B cell (primary cell): ENCODE data around the gene TGFBR2. TPM values are rescaled to one million over a fixed set of nuclear protein-coding genes. Genes with fewer than 3 reads are reported as not detected.

ENCODE experiments used
- ATAC-seq: fragments of 200-7000 bp; cut with Tn5 transposase; one replicate; pipeline ENCODE4 v1.10.0; 2021; ENCODE audit warnings: low read depth, mild to moderate bottlenecking, moderate number of reproducible peaks, moderate library complexity
- CTCF ChIA-PET: fragments of 350-600 bp; sonication (Branson Sonifier 250); formaldehyde crosslinking; loops from one replicate; lab custom pipeline; 2021; ENCODE audit warnings: antibody characterized with exemption, inconsistent platforms; lab: Charles Lee
- POLR2A ChIA-PET: fragments of 350-600 bp; sonication (Branson Sonifier 250); formaldehyde crosslinking; loops from one replicate; lab custom pipeline; 2021; ENCODE audit warnings: antibody characterized with exemption; lab: Charles Lee
- DNase-seq: peaks from one replicate; pipeline ENCODE4 v3.0.0; 2013
- H2AFZ ChIP-seq: 2 replicates; pipeline ENCODE4 v1.6.1; 2012; ENCODE audit warnings: mild to moderate bottlenecking, low read depth, low read length; ENCODE audit not compliant: insufficient read depth, poor library complexity, severe bottlenecking
- H3K27ac ChIP-seq, 2 donors: 1 replicate in 1 of 2; 2 replicates in 1 of 2; pipeline ENCODE4 v1.5.1; 2012 to 2013; ENCODE audit warnings: low read length in 2 of 2, mild to moderate bottlenecking in 2 of 2, moderate library complexity in 1 of 2
- H3K27me3 ChIP-seq, 4 experiments: fragments of 200-600 bp in 1 of 4; sonication (generic) in 1 of 4; replicated peaks in 1 of 4; 1 replicate in 2 of 4; 2 replicates in 2 of 4; pipeline versions ENCODE4 v1.6.1 to v1.7.0; 2013 to 2016; ENCODE audit warnings: low read length in 3 of 4, mild to moderate bottlenecking in 2 of 4, mixed read lengths in 1 of 4, moderate library complexity in 1 of 4; ENCODE audit not compliant: insufficient read depth in 4 of 4, control insufficient read depth in 3 of 4; ENCODE audit errors: control extremely low read depth in 1 of 4
- H3K36me3 ChIP-seq, 2 experiments: replicated peaks in 1 of 2; 1 replicate in 1 of 2; 2 replicates in 1 of 2; pipeline versions ENCODE4 v1.6.1 to v1.7.1; 2013; ENCODE audit warnings: low read length in 1 of 2; ENCODE audit not compliant: insufficient read depth in 2 of 2, control insufficient read depth in 1 of 2; ENCODE audit errors: control extremely low read depth in 1 of 2, extremely low read depth in 1 of 2
- H3K4me1 ChIP-seq, 2 donors: fragments of 200-600 bp in 1 of 2; sonication (generic) in 1 of 2; 1 replicate in 1 of 2; 2 replicates in 1 of 2; pipeline versions ENCODE4 v1.5.1 to v1.6.1; 2013 to 2017; ENCODE audit warnings: low read length in 2 of 2; ENCODE audit not compliant: control insufficient read depth in 2 of 2, insufficient read depth in 2 of 2
- H3K4me2 ChIP-seq: replicated peaks from 2 replicates; pipeline ENCODE3; 2012; ENCODE audit warnings: mild to moderate bottlenecking, low read depth, low read length; ENCODE audit not compliant: poor library complexity, severe bottlenecking
- H3K4me3 ChIP-seq, 5 experiments: fragments of 200-600 bp in 1 of 5; sonication (generic) in 1 of 5; 1 replicate in 3 of 5; 2 replicates in 2 of 5; pipeline versions ENCODE4 v1.5.1 to v1.7.0; 2011 to 2016; ENCODE audit warnings: low read length in 4 of 5, mild to moderate bottlenecking in 4 of 5, low read depth in 2 of 5, control low read depth in 1 of 5, moderate library complexity in 1 of 5; ENCODE audit not compliant: insufficient read depth in 1 of 5; ENCODE audit errors: control extremely low read depth in 1 of 5, extremely low read depth in 1 of 5
- H3K79me2 ChIP-seq: fragments of 200-600 bp; sonication (generic); one replicate; pipeline ENCODE4 v1.6.0; 2016; ENCODE audit warnings: low read length; ENCODE audit not compliant: control insufficient read depth, insufficient read depth
- H3K9ac ChIP-seq: fragments of 200-600 bp; sonication (generic); 2 replicates; pipeline ENCODE4 v1.6.1; 2017; ENCODE audit warnings: mild to moderate bottlenecking, low read length, moderate library complexity
- H3K9me3 ChIP-seq, 3 donors: one replicate each; pipeline versions ENCODE4 v1.6.1 to v1.7.1; 2013; ENCODE audit warnings: low read length in 2 of 3; ENCODE audit not compliant: control insufficient read depth in 2 of 3, insufficient read depth in 1 of 3; ENCODE audit errors: control extremely low read depth in 1 of 3
- H4K20me1 ChIP-seq: 2 replicates; pipeline ENCODE4 v1.6.0; 2012; ENCODE audit warnings: mild to moderate bottlenecking, low read length; ENCODE audit not compliant: insufficient read depth, control insufficient read depth, poor library complexity, severe bottlenecking
- H3K27ac Mint-ChIP-seq: one replicate; pipeline ENCODE4 v1.8.0; 2021; ENCODE audit warnings: mixed read lengths
- H3K27me3 Mint-ChIP-seq: one replicate; pipeline ENCODE4 v1.8.0; 2021; ENCODE audit warnings: mixed read lengths
- H3K4me1 Mint-ChIP-seq: one replicate; pipeline ENCODE4 v1.8.0; 2021; ENCODE audit warnings: mixed read lengths
- H3K4me3 Mint-ChIP-seq: one replicate; pipeline ENCODE4 v1.8.0; 2021; ENCODE audit warnings: mixed read lengths
- H3K9me3 Mint-ChIP-seq: one replicate; pipeline ENCODE4 v1.8.0; 2022; ENCODE audit warnings: mixed read lengths; ENCODE audit not compliant: insufficient read depth
- EZH2 ChIP-seq: IDR thresholded peaks from 2 replicates; pipeline ENCODE4 v1.6.1; 2012; ENCODE audit warnings: borderline replicate concordance, low read depth, mild to moderate bottlenecking, moderate library complexity, low read length; ENCODE audit not compliant: insufficient read depth, poor library complexity, severe bottlenecking
- WGBS: methylation state at CpG from one replicate; pipeline ENCODE4 v1.1.5; 2013; ENCODE audit warnings: missing lambda C conversion rate; ENCODE audit not compliant: insufficient coverage; 5-methylcytosine and 5-hydroxymethylcytosine counted together
- intact Hi-C: fragments of 100-400 bp; cut with micrococcal nuclease; formaldehyde crosslinking; loops from one replicate; pipeline ENCODE4 v1.10.0; 2022
- polyA plus RNA-seq: library from polyadenylated mRNA; depleted of rRNA; stranded (reverse); fragments of >200 nt; gene quantifications from 2 replicates; pipeline ENCODE4 v1.2.3, GENCODE V29; 2012
- total RNA-seq, 2 donors: library from RNA; stranded (reverse); fragments of 120-200 nt in 1 of 2; gene quantifications; 1 replicate in 1 of 2; 2 replicates in 1 of 2; pipeline versions ENCODE4 v1.2.3 to v1.2.4, GENCODE V29; 2013 to 2022
- TF ChIP-seq, protein P1 (sequence below): fragments of 200-600 bp; IDR thresholded peaks from one replicate; pipeline ENCODE4 v1.8.0; 2022; ENCODE audit warnings: antibody characterized with exemption, mild to moderate bottlenecking

TGFBR2 gene
- total and polyA plus RNA-seq, 2 donors (not counting 1 experiment from before 2014, with no cell fraction given), result 68.7 to 189 TPM

- H3K36me3 ChIP-seq, result no peaks in the 10 kb centered on the region
- Mint-ChIP-seq H3K4me1 (peaks cover 2% of the 10 kb centered on the region), H3K27me3 (no peaks in the 10 kb centered on the region)
Observed at GRCh38 chr3:30704931-30705890, 98.8 kb downstream of the TGFBR2 start.

More at GRCh38 chr3:30704931-30705890, 98.8 kb downstream of the TGFBR2 start:
- H4K20me1 ChIP-seq, result no peaks in the 10 kb centered on the region
- no peak overlapping the region for H3K27ac ChIP-seq
- 94% methylated on average over 7 of the region's 9 CpGs for WGBS
- Mint-ChIP-seq H3K27ac (no peak overlapping the region), H3K4me3 (no peak overlapping the region), H3K9me3 (peaks cover 7% of the 10 kb centered on the region)
- H3K4me2 ChIP-seq, result no peak overlapping the region
- no peaks in the 10 kb centered on the region for H3K79me2 ChIP-seq
- H3K9me3 ChIP-seq, result peaks cover 0 to 4% (median 0%) of the 10 kb centered on the region in 3 donors
- no peaks in the 10 kb centered on the region for H3K4me1 ChIP-seq
- intact Hi-C loops, result no loop called here
- POLR2A ChIA-PET, result interaction anchor here (0.6 kb wide), 1 partner anchor 11 kb away, joined by 4 read pairs; no protein-coding TSS in a partner anchor
- ATAC-seq, result no peak
- no peak for DNase-seq
- H3K4me3 ChIP-seq, result no peak overlapping the region
- TF ChIP-seq, protein P1, sequence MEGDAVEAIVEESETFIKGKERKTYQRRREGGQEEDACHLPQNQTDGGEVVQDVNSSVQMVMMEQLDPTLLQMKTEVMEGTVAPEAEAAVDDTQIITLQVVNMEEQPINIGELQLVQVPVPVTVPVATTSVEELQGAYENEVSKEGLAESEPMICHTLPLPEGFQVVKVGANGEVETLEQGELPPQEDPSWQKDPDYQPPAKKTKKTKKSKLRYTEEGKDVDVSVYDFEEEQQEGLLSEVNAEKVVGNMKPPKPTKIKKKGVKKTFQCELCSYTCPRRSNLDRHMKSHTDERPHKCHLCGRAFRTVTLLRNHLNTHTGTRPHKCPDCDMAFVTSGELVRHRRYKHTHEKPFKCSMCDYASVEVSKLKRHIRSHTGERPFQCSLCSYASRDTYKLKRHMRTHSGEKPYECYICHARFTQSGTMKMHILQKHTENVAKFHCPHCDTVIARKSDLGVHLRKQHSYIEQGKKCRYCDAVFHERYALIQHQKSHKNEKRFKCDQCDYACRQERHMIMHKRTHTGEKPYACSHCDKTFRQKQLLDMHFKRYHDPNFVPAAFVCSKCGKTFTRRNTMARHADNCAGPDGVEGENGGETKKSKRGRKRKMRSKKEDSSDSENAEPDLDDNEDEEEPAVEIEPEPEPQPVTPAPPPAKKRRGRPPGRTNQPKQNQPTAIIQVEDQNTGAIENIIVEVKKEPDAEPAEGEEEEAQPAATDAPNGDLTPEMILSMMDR, result no peak
- no peak for TF ChIP-seq EZH2
- H2AFZ ChIP-seq, result no peak overlapping the region
- H3K9ac ChIP-seq, result no peak overlapping the region
- H3K27me3 ChIP-seq, result no peaks in the 10 kb centered on the region
- CTCF ChIA-PET, result no interaction called here
